Astrocyte (in vitro differentiated cells and primary cell): ENCODE data around the gene TMEM129. TPM values are rescaled to one million over a fixed set of nuclear protein-coding genes. Genes with fewer than 3 reads are reported as not detected.

Source experiments
- DNase-seq: peaks from one replicate; pipeline ENCODE4 v3.0.0-alpha.2; 2010; ENCODE audit warnings: low read depth
- FAIRE-seq: peaks from 2 replicates; lab custom pipeline; 2011; peaks lifted over from hg19 to GRCh38; lab: Jason Lieb, UNC
- H2AFZ ChIP-seq: 2 replicates; pipeline ENCODE4 v1.6.0; 2012; ENCODE audit warnings: low read depth, low read length, inconsistent platforms
- H3K27ac ChIP-seq: 2 replicates; pipeline ENCODE4 v1.5.1; 2011; ENCODE audit warnings: low read depth, low read length, inconsistent platforms
- H3K27me3 ChIP-seq: 2 replicates; pipeline ENCODE4 v1.6.0; 2011; ENCODE audit warnings: low read length, inconsistent platforms; ENCODE audit not compliant: insufficient read depth
- H3K36me3 ChIP-seq: 2 replicates; pipeline ENCODE4 v1.5.1; 2011; ENCODE audit warnings: low read length, inconsistent platforms; ENCODE audit not compliant: insufficient read depth
- H3K4me1 ChIP-seq: 2 replicates; pipeline ENCODE4 v1.5.1; 2011; ENCODE audit warnings: low read length, inconsistent platforms; ENCODE audit not compliant: insufficient read depth
- H3K4me2 ChIP-seq: 2 replicates; pipeline ENCODE4 v1.6.0; 2012; ENCODE audit warnings: low read length, inconsistent platforms
- H3K4me3 ChIP-seq: 2 replicates; pipeline ENCODE4 v1.5.1; 2011; ENCODE audit warnings: low read depth, mild to moderate bottlenecking, low read length, inconsistent platforms; ENCODE audit not compliant: insufficient read depth
- H3K79me2 ChIP-seq: 2 replicates; pipeline ENCODE4 v1.6.0; 2012; ENCODE audit warnings: mild to moderate bottlenecking, low read length, inconsistent platforms; ENCODE audit not compliant: insufficient read depth
- H3K9ac ChIP-seq: 2 replicates; pipeline ENCODE4 v1.6.0; 2012; ENCODE audit warnings: mild to moderate bottlenecking, low read length, inconsistent platforms
- H3K9me3 ChIP-seq: 2 replicates; pipeline ENCODE4 v1.5.1; 2012; ENCODE audit warnings: low read depth, mild to moderate bottlenecking, low read length, inconsistent platforms; ENCODE audit not compliant: insufficient read depth
- H4K20me1 ChIP-seq: 2 replicates; pipeline ENCODE4 v1.6.0; 2012; ENCODE audit warnings: low read length, inconsistent platforms; ENCODE audit not compliant: insufficient read depth
- H3K27ac Mint-ChIP-seq: one replicate; pipeline ENCODE4 v1.8.0; 2021; ENCODE audit warnings: mild to moderate bottlenecking, mixed read lengths; ENCODE audit not compliant: unreplicated experiment
- H3K27me3 Mint-ChIP-seq: one replicate; pipeline ENCODE4 v1.8.0; 2021; ENCODE audit warnings: low read depth, mixed read lengths; ENCODE audit not compliant: unreplicated experiment
- H3K36me3 Mint-ChIP-seq: one replicate; pipeline ENCODE4 v1.8.0; 2021; ENCODE audit warnings: low read depth, mixed read lengths; ENCODE audit not compliant: unreplicated experiment
- H3K4me1 Mint-ChIP-seq: one replicate; pipeline ENCODE4 v1.8.0; 2021; ENCODE audit warnings: low read depth, mixed read lengths; ENCODE audit not compliant: unreplicated experiment
- H3K4me3 Mint-ChIP-seq: one replicate; pipeline ENCODE4 v1.8.0; 2021; ENCODE audit warnings: mild to moderate bottlenecking, moderate library complexity, mixed read lengths; ENCODE audit not compliant: unreplicated experiment
- H3K9me3 Mint-ChIP-seq: one replicate; pipeline ENCODE4 v1.8.0; 2021; ENCODE audit warnings: mild to moderate bottlenecking, mixed read lengths; ENCODE audit not compliant: unreplicated experiment
- EZH2 ChIP-seq: IDR thresholded peaks from 2 replicates; pipeline ENCODE4 v1.6.1; 2012; ENCODE audit warnings: mild to moderate bottlenecking, low read length, inconsistent platforms; ENCODE audit not compliant: insufficient read depth
- total RNA-seq: library from RNA; stranded (reverse); gene quantifications from 2 replicates; pipeline ENCODE4 v1.2.1, GENCODE V29; 2021
- TF ChIP-seq, protein P1 (sequence below): IDR thresholded peaks from 2 replicates; pipeline ENCODE4 v1.5.1; 2011; ENCODE audit warnings: low read depth, mild to moderate bottlenecking, inconsistent platforms, low read length, moderate library complexity; ENCODE audit not compliant: insufficient read depth

Gene TMEM129
- total RNA-seq, 1 donor from 2014 or later: 26.8 TPM

DNA sequence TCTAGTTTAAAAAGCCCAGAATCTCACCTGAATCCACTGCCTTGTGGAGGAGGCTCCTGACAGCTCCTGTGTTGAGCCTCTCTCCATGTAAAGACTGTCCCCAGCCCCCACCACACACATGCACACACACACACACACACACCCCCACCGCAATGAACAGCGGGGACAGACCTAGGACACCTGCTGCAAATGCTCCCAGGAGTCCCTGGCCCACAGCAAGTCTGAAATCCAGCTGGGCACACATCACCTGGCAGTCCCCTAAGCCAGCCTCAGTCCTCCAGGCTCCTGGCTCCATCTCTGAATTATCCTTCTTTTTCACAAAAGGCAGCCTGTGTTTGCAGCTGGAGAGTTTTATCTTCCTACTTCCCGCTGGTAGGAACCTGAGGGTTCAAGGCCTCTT, 30.4 kb downstream of the TMEM129 start:
- Histone ChIP-seq H3K4me1 (no peaks in the 10 kb centered on the region), H3K36me3 (peaks cover 29% of the 10 kb centered on the region), H3K4me3 (no peak overlapping the region), H3K27me3 (no peaks in the 10 kb centered on the region), H3K4me2 (no peak overlapping the region), H3K27ac (no peak overlapping the region), H3K9me3 (no peaks in the 10 kb centered on the region), H4K20me1 (peaks cover 23% of the 10 kb centered on the region), H2AFZ (no peak overlapping the region), H3K9ac (no peak overlapping the region), H3K79me2 (no peaks in the 10 kb centered on the region)
- DNase-seq (no peak), FAIRE-seq (no peak)
- no peaks in the 10 kb centered on the region for H3K4me1 Mint-ChIP-seq
- TF ChIP-seq, protein P1, sequence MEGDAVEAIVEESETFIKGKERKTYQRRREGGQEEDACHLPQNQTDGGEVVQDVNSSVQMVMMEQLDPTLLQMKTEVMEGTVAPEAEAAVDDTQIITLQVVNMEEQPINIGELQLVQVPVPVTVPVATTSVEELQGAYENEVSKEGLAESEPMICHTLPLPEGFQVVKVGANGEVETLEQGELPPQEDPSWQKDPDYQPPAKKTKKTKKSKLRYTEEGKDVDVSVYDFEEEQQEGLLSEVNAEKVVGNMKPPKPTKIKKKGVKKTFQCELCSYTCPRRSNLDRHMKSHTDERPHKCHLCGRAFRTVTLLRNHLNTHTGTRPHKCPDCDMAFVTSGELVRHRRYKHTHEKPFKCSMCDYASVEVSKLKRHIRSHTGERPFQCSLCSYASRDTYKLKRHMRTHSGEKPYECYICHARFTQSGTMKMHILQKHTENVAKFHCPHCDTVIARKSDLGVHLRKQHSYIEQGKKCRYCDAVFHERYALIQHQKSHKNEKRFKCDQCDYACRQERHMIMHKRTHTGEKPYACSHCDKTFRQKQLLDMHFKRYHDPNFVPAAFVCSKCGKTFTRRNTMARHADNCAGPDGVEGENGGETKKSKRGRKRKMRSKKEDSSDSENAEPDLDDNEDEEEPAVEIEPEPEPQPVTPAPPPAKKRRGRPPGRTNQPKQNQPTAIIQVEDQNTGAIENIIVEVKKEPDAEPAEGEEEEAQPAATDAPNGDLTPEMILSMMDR: no peak
- no peak for TF ChIP-seq EZH2
- H3K4me3 Mint-ChIP-seq: no peak overlapping the region
- peak overlapping the region; percentile 41 for H3K27ac Mint-ChIP-seq
- H3K36me3 Mint-ChIP-seq: peaks cover 17% of the 10 kb centered on the region
- no peaks in the 10 kb centered on the region for H3K9me3 Mint-ChIP-seq
- H3K27me3 Mint-ChIP-seq: no peaks in the 10 kb centered on the region

DNA sequence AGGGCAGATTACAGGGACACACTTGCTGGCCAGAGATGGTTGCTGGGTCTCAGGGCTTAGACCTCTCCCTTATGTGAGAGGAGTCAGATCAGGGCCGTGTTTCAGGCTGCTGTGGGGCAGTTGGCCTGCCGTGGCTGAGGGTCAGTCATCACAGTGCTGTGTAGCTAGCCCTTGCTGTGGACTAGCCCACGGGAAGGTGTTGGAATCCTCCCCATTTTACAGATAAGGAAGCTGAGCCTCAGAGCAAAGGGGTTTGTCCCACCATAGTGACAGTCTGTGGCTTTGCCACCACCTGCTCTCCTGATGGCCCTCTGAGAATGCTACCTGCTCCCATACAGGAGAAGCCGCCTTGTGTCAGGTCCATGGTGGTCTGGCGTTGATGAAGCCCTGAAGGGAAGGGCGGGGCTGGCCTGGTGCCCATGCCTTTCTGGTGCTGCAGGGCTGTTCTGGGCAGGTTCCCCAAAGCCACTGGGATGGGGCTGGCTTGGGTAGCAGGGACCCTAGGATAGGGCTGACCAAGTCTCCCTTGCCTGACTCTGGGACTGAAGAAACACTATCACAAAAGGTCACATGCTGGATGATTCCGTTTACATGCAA, 34.6 kb downstream of the TMEM129 start:
- no peak overlapping the region for H2AFZ ChIP-seq
- H3K4me1 ChIP-seq: peaks cover 12% of the 10 kb centered on the region
- no peaks in the 10 kb centered on the region for H3K9me3 ChIP-seq
- Mint-ChIP-seq H3K27ac (no peak overlapping the region), H3K36me3 (peaks cover 8% of the 10 kb centered on the region), H3K27me3 (no peaks in the 10 kb centered on the region), H3K4me1 (no peaks in the 10 kb centered on the region), H3K4me3 (no peak overlapping the region), H3K9me3 (no peaks in the 10 kb centered on the region)
- H3K36me3 ChIP-seq: peaks cover 6% of the 10 kb centered on the region
- TF ChIP-seq, protein P1: no peak
- TF ChIP-seq EZH2: no peak
- H3K4me2 ChIP-seq: no peak overlapping the region
- no peaks in the 10 kb centered on the region for H3K79me2 ChIP-seq
- no peak overlapping the region for H3K27ac ChIP-seq
- no peak overlapping the region for H3K9ac ChIP-seq
- peaks cover 7% of the 10 kb centered on the region for H4K20me1 ChIP-seq
- no peaks in the 10 kb centered on the region for H3K27me3 ChIP-seq
- FAIRE-seq (no peak), DNase-seq (no peak)
- no peak overlapping the region for H3K4me3 ChIP-seq
